Right ventricle myocardium superior (tissue), 1 donor: ENCODE measurements around the gene TTBK2. TPM values are rescaled to one million over a fixed set of nuclear protein-coding genes. Genes with fewer than 3 reads are reported as not detected.

Experiments used
- ATAC-seq: fragments of 200-7000 bp; cut with Tn5 transposase; one replicate; pipeline ENCODE4 v1.9.1; 2020; ENCODE audit warnings: mild to moderate bottlenecking; ENCODE audit not compliant: poor library complexity
- DNase-seq: peaks from one replicate; pipeline ENCODE4 v3.0.0-alpha.2; 2020
- intact Hi-C: fragments of 100-400 bp; cut with DNase I; formaldehyde crosslinking; loops from one replicate; pipeline ENCODE4 v1.11.2; 2022
- total RNA-seq: library from RNA; stranded (reverse); fragmentation: NEBNext Ultra II Directional; extraction: Animal tissue kit (Norgen Biotek cat#: 25700); gene quantifications from one replicate; pipeline ENCODE4 v1.2.1, GENCODE V29; 2021
- donor health status: DM: no; HTN: yes; CAD: no; lungs with severe emphysema.

TTBK2 gene
- total RNA-seq, 1 donor from 2014 or later, result 22.4 TPM

DNA sequence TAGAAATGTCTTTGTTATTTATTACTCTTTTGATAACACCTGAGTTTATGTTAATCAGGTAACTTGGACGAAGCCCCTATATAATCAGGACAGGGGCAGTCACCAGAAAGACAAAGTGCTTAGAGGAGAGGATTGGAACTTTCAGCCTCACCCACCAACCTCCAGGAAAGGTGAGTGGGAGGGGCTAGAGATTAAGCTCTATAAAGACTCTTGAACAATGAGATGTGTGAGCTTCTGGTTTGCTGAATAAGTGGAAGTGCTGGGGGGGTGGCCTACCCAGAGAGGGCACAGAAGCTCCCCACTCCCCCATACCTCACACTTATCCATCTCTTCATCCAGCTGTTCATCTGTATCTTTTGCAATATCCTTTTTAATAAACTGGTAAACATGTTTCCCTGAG lies 73.9 kb downstream of the TTBK2 start:
- DNase-seq, result no peak
- intact Hi-C loops, result no loop called here
- ATAC-seq, result no peak

DNA sequence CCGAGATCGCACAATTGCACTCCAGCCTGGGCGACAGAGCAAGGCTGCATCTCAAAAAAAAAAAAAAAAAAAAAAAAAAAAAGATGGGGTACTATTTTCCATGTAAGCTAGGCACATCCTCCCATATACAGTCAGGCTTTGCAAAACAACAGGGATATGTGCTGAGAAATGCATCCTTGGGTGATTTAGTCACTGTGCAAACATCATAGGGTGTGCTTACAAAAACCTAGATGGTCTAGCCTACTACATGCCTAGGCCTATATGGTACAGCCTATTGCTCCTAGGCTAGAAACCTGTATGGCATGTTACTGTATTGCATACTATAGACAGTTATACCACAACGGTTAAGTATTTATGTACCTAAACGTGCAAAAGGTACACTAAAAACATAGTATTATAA lies 75.0 kb downstream of the TTBK2 start:
- intact Hi-C loops, result no loop called here
- no peak for ATAC-seq
- no peak for DNase-seq

DNA sequence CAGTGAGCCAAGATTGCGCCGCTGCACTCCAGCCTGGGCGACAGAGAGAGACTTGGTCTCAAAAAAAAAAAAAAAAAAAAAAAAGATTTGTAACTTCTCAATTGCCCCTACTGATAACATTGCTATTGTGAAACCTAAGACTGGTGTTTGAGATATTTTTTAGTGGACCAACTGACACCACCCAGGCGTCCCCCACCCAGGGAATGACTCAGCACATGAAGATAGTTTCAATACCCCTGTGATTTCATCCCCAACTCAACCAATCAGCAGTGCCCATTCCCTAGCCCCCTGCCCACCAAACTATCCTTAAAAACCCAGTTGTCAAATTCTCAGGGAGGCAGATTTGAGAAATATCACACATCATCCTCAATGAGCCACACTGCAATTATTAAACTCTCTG lies 76.9 kb downstream of the TTBK2 start:
- DNase-seq, result no peak
- ATAC-seq, result no peak
- intact Hi-C loops, result no loop called here

DNA sequence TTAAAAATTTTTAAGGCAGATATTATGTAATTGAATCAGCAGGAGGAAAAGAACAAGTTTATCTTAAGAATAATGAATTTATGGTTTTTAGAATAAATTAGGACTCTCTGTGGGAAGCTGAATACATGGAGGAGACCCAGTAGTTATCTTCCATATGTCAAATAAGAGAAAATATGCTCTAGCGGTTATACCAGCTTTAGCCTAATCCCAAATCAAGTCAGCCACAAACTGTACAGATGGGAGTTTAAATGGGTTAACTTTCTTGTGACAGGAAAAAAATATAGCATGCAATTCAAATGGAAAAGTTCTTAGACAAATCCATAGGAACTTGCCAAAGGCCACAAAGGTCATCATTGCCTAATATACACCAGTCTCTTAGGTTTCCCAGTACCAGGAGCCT lies 84.3 kb downstream of the TTBK2 start:
- ATAC-seq (no peak), DNase-seq (no peak)
- intact Hi-C loops, result no loop called here

DNA sequence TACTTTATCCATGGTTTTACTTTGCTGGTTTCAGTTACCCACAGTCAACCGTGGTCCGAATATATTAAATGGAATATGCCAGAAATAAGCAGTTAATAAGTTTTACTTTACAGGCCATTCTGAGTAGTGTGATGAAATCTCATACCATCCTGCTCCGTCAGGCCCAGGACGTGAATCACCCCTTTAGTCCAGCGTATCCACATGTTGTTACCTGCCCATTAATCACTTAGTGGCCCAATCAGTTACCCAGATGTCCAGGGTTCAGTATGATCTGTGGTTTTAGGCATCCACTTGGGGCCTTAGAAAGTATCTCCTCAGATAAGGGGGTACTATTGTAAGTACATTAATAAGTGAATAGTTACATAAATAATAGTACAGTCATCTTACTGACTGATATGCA lies 88.0 kb downstream of the TTBK2 start:
- DNase-seq (no peak), ATAC-seq (no peak)
- intact Hi-C loops, result no loop called here

DNA sequence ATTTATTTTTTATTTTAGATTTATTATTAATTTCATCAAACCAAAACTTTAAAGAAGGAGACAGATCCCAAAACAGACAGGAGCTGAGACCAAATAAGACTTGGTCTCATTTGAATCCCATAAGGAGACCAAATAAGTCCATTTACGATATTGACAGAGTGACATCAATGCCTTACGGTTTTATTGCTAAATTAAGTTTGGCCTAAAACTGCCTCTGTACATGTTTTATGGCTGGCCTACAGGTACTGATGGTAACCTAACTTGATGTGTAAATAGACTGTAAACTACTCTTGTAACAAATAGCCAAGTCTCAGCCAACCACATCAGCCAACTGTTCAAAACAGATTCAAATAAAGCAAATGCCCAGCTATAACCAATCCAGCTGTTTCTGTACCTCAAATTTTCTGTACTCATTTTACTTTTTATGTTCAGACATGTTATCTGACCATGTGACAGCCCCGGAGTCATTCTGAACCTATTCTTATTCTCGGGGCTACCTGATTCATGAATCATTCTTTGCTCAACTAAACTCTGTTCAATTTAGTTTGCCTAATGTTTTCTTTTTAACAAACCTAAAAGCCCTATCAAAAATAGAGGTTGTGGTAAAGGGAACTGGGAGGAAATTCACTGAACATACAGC lies 94.2 kb downstream of the TTBK2 start:
- intact Hi-C loops, result no loop called here
- no peak for DNase-seq
- ATAC-seq, result no peak

DNA sequence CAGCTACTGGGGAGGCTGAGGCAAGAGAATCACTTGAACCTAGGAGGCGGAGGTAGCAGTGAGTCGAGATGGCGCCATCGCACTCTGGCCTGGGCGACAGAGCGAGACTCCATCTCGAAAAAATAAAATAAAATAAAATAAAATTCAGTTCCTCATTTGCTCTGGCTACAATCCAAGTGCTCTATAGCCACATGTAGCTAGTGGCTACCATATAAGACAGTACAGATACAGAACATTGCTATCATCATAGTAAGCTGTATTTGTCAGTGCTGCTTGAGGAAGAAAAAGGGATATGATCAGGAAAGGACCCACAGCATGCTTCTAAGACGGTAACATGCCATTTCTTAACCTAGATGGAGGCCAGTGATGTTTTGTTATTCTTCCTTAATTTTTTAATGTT lies 95.0 kb downstream of the TTBK2 start:
- DNase-seq (no peak), ATAC-seq (no peak)
- intact Hi-C loops, result no loop called here

DNA sequence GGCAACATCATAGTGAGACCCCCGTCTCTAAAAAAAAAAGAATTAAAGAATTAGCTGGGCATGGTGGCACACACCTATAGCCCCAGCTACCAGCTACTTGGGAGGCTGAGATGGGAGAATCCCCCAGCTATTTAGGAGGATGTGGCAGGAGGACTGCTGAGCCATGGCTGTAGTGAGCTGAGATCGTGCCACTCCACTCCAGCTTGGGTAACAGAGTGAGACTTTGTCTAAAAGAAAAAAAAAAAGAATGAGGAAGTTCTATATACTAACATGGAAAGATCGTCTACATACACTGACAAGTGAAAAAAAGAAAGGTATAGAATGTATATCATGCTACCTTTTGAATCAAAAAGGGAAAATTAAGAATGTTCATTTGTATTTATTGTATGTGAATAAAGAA lies 99.8 kb downstream of the TTBK2 start:
- intact Hi-C loops, result no loop called here

DNA sequence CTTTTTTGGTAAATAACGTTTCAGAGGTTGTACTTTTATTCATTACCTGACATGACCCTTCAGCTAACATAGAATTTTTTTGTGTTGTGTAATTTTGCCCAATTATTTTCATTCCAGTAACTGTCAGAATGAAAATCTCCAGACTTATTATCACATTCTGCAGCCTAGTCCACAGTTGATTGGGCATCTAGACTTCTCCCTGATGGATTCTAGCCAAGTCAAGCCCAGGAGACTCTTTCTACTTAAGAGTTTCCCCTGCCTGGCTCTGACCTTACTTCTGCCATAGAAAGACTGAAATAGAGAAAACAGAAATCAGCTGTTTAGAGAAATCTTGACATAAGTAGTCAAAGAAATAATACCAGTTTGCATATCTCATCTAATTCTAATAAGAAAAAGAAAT lies 100.8 kb downstream of the TTBK2 start:
- no peak for DNase-seq
- intact Hi-C loops, result no loop called here
- no peak for ATAC-seq

More for the DNA sequence above, 99.8 kb downstream of the TTBK2 start:
- DNase-seq (no peak), ATAC-seq (no peak)

DNA sequence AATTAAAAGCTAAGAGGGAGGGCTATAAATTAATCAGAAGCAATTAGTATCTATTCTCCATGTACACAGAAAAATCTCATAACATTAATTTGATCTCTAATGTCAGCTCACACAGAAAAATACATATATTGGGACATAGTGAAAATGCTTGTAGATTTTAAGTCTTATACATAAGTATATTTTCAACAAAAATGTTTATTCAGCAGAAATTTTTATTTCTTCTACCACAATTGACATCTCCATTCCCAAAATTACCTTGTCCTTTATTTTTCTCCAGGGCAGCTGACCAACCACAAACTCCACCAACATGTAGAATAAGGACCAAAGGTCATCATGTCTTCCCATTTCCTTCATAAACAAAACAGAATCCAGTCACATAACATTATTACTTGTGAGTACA lies 109.1 kb downstream of the TTBK2 start:
- intact Hi-C loops, result no loop called here
- ATAC-seq (no peak), DNase-seq (no peak)

DNA sequence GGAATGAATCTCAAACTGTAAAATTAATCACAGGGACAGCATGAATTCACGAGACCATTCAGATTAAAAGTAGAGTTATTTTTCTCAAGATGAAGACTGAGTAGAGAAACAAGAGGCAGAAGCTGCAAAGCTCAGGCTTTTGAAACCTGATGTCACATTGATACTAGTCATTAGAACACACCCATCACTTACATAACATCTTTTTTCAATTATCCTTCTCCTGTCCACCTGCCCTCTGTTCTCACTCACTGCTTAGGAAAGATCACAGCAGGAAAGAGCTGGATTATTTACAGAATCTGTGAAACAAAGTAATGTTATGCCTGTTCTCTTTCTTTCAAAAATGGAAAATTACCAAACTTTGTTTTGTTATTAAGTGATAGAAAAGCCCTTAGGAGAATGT lies 111.7 kb downstream of the TTBK2 start:
- ATAC-seq (no peak), DNase-seq (no peak)
- intact Hi-C loops, result no loop called here

DNA sequence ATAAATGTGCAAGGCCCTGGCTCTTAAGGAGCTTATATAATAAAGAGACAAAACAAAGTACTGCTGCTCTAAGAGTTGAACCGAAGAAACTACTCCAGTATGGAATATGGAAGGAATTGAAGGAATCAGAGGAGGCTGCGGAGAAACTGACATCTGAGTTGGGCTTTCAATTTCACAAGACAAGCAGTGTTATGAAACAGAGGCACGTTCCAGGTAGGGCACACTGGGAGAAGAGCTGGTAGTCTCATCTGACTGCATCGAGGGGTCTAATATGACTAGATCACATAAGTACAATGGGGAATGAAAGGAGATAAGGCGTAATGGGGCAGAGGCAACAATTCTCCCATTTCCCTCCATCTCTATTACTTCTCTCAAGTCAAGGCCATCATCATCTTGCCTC lies 115.3 kb downstream of the TTBK2 start:
- no peak for DNase-seq
- intact Hi-C loops, result no loop called here
- no peak for ATAC-seq

DNA sequence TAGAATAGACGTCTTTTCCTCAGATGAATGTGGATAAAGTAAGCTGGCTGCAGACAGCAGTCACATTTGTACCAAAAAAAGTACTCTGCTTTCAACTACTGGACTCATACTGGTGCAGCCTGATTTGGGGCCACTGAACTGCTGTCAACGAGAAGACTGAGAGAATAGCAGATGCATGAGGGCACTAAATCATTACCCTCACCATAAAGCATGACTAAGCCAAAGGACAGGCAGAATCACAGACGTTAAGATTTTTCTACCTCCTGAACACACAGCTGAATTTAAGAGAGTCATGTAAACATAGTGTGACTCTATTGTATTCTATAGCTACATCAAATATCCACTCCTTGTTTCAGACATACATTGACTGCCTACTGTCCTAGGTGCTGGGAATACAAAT lies 115.8 kb downstream of the TTBK2 start:
- intact Hi-C loops, result no loop called here
- ATAC-seq (no peak), DNase-seq (no peak)

DNA sequence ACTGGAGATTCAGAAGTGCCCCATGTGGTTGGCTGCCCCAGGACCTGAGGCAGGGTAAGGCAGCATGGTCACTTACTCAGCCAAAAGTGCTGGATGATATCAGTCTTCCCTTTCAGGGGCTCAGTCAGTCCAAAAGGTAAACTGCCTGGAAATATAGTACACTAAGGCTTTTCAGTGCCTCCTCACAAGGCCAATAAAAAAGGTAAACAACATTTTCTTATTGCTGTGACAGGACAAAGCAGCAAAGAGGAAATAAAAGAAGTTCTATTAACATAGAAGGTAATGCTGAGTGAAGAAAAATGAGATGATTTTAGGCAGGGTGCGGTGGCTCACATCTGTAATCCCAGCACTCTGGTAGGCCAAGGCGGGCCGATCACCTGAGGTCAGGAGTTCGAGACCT lies 117.1 kb downstream of the TTBK2 start:
- DNase-seq, result no peak
- no peak for ATAC-seq
- intact Hi-C loops, result no loop called here

DNA sequence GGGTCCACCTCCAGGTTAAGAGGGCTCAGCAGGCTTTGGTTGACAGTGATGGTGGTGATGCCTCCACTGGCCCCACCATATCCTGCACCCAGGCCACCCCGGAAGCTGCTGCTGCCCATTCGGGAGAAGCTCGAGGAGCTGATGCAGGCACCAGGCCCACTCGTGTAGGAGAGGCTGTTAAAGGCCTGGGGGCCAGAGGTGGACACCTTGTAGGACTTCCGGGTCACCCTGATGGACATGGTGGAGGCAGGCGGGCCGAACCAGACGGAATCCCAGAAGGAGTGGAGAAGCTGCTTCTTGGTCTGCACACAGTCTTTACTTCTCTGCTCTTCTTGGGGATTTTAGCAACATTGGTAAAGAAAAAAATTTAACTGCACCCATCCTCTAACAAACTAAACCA lies 118.4 kb downstream of the TTBK2 start:
- no peak for ATAC-seq
- DNase-seq, result no peak
- intact Hi-C loops, result no loop called here

DNA sequence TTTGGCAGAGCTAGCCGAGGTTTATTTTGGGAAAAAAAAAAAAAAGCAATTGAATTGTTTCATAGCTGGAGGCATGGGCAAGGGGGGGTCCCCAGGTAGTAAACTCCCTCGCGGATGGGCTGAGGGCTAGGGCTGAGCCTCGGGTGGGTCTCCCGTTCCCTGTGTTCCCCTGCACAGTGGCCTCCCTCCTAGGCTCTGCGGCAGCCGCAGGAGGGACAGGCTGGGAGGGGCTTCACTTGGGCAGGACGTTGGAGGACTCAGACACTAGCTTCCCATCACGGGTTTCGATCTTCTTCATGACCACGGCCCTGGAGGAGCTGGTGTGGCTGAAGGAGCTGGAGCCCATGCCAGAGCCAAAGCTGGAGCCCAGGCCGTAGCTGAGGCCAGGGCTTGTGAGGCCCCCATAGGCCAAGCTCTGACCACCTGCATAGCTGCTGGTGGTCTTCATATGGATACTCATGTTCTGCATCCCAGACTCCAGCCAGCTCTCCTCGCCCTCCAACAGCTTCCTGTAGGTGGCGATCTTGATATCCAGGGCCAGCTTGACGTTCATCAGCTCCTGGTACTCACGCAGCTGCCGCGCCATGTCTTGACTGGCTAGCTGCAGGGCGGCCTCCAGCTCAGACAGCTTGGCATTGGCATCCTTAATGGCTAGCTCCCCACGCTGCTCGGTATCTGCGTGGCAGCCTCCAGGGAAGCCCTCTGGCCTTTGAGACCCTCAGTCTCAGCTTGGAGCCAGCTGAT lies 119.7 kb downstream of the TTBK2 start:
- DNase-seq (no peak), ATAC-seq (no peak)
- intact Hi-C loops, result no loop called here

DNA sequence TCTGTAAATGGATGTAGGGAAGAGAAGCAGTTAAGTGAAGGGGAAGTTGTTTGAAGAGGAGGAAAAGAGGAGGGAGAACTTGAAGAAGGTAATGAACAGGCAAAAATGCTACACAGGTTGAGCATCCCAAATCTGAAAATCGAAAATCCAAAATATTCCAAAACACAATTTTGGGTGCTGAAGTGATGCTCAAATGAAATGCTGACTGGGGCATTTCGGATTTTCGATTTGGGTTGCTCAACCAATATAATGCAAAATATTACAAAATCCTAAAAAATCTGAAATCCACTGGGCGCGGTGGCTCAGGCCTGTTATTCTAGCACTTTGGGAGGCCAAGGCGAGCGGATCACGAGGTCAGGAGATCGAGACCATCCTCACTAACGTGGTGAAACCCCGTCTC lies 121.8 kb downstream of the TTBK2 start:
- ATAC-seq, result no peak
- DNase-seq, result no peak
- intact Hi-C loops, result no loop called here

DNA sequence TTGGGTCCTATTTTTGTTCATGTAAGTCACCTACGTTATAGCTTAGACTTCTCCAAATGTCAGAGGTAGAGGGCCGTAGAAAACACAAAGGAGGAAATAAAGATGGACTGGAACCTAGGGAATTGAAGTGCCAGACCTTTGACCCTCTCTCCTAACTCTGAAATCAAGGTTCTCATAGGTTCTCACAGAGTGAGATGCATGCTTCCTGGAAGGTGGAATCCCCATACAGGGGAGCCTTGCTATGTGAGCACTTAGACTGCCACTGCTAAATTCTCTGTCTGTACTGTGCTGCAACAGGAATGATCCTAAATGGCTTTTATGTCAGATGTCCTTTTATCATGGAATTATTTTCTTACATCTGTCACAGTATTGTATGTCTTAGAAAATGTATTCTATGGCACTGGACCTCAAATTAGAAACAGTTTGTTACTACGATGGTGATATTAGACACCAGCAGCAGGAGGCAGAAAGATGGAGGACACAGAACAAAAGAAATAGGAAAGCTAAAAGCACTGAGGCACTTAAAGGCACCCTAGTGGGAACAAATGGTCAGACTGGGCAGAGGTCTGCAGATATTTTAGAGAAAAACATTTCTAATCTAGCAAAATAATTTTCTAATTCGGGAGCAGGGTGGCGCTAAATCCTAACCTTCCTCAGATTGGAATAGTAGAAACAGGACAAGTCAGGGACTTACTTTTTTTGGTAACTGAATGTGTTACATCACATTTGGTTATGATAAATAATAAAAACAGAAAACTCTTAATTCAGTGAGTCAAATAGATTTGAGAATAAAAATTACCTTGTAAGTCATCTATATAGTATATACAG lies 123.4 kb downstream of the TTBK2 start:
- DNase-seq, result no peak
- intact Hi-C loops, result no loop called here
- no peak for ATAC-seq

DNA sequence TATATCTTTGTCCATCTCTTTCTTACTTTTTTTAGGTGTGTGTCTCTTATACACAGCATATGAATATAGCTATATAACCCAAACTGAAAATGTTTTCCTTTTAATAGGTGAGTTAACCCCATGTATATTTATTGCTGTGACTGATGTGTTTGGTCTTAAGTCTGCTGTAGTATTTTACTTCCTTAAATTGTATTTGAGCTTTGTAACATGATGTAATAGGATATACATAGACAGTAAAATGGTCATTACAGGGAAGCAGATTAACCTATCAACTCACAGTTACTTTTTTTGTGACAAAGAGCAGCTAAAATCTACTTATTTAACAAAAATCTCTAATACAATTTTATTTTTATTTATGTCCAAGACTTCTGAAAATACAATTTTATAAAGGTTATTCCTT lies 131.9 kb downstream of the TTBK2 start:
- no peak for ATAC-seq
- no peak for DNase-seq
- intact Hi-C loops, result no loop called here

DNA sequence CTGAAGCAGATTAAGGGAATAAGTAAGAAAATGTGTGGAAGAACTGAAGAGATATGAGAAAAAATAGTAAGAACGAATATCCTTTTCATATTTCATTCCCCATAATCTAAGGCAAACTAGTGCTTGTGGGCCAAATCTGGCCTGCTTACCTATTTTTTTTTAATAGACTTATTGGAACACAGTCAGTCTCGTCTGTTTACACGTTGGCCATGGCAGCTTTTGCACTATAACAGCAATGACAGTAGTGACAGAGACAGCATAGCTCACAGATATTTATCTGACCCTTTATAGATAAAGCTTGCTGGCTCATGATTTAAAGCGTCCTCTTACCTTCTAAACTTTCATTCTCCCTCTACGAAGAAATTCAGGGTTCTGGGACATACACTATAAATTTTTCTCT lies 133.6 kb downstream of the TTBK2 start:
- ATAC-seq, result no peak
- intact Hi-C loops, result no loop called here
- DNase-seq, result no peak
